Breast epithelium (tissue), 3 donors: ENCODE results near the gene MTREX.

Source experiments
- POLR2A ChIP-seq: fragments of 450-650 bp; IDR thresholded peaks from one replicate; pipeline ENCODE4 v1.6.1; 2016; ENCODE audit warnings: antibody characterized with exemption, mild to moderate bottlenecking, moderate library complexity
- POLR2AphosphoS5 ChIP-seq, 3 donors: sonication (generic); formaldehyde crosslinking; IDR thresholded peaks; one replicate each; pipeline ENCODE4 v1.6.1; 2017; ENCODE audit warnings: antibody characterized with exemption in 3 of 3
- TF ChIP-seq, protein P1 (sequence below), 3 donors: fragments of 450-650 bp; IDR thresholded peaks; one replicate each; pipeline ENCODE4 v1.5.1; 2016 to 2017; ENCODE audit warnings: antibody characterized with exemption in 3 of 3, mild to moderate bottlenecking in 3 of 3, moderate library complexity in 3 of 3

DNA sequence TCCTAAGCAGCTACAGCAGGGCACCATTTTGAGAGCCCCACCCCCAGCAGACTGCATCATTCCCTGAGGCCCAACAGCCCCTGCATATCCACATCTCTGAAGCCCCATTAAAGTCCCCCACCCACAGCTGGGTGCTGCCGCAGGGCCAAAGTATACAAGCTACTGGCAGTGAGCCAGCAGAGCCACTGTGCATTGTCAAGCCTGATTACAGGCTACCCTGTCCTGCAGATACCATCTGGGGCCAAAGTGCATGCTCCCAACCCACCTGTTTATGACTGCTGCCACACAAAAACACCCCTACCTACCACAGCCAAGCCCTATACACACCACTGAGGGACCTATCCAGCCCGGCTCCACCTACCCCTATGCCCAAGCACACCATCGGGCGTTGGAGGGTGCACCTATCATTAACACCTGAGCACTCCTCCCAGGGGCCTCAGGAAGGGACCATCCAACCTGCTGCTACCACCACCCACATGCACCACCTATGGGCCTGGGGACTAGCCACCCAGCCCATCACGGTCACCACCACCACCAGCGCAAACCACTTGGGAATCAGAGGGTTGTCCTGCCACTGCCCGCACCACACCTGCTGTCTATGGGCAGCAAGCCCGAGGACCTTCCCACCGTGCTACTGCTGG, 121.9 kb downstream of the MTREX start:
- TF ChIP-seq, protein P1, sequence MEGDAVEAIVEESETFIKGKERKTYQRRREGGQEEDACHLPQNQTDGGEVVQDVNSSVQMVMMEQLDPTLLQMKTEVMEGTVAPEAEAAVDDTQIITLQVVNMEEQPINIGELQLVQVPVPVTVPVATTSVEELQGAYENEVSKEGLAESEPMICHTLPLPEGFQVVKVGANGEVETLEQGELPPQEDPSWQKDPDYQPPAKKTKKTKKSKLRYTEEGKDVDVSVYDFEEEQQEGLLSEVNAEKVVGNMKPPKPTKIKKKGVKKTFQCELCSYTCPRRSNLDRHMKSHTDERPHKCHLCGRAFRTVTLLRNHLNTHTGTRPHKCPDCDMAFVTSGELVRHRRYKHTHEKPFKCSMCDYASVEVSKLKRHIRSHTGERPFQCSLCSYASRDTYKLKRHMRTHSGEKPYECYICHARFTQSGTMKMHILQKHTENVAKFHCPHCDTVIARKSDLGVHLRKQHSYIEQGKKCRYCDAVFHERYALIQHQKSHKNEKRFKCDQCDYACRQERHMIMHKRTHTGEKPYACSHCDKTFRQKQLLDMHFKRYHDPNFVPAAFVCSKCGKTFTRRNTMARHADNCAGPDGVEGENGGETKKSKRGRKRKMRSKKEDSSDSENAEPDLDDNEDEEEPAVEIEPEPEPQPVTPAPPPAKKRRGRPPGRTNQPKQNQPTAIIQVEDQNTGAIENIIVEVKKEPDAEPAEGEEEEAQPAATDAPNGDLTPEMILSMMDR (IDR thresholded peaks at IDR 0.05) = no peak
- no peak for TF ChIP-seq POLR2AphosphoS5 (IDR thresholded peaks at IDR 0.05)
- no peak for TF ChIP-seq POLR2A
